Activated naive CD4-positive, alpha-beta T cell treated with anti-CD3 and anti-CD28 coated beads, Interleukin-2, amount 50 U/mL, for 24 hours (primary cell): Measurements from ENCODE around the gene PIAS3.
"Not testable (repeated sequence)": the region's sequence is repeated elsewhere in the genome, so short reads cannot be mapped to it uniquely, and the experiment has no call there.

Experiments used
- H3K27ac Mint-ChIP-seq: one replicate; pipeline ENCODE4 v1.8.0; 2021; ENCODE audit warnings: mild to moderate bottlenecking, mixed read lengths
- H3K27me3 Mint-ChIP-seq: one replicate; pipeline ENCODE4 v1.8.0; 2021; ENCODE audit warnings: mixed read lengths
- H3K36me3 Mint-ChIP-seq: one replicate; pipeline ENCODE4 v1.8.0; 2021; ENCODE audit warnings: mixed read lengths
- H3K4me1 Mint-ChIP-seq: one replicate; pipeline ENCODE4 v1.8.0; 2021; ENCODE audit warnings: mixed read lengths
- H3K4me3 Mint-ChIP-seq: one replicate; pipeline ENCODE4 v1.8.0; 2021; ENCODE audit warnings: mild to moderate bottlenecking, mixed read lengths
- H3K9me3 Mint-ChIP-seq: one replicate; pipeline ENCODE4 v1.8.0; 2021; ENCODE audit warnings: mixed read lengths

The PIAS3 gene

GRCh38 chr1:145812977-145813810 lies 45.7 kb downstream of the PIAS3 start:
- not testable (repeated sequence) for H3K27me3 Mint-ChIP-seq, H3K9me3 Mint-ChIP-seq, H3K27ac Mint-ChIP-seq, H3K4me1 Mint-ChIP-seq, H3K36me3 Mint-ChIP-seq, H3K4me3 Mint-ChIP-seq

GRCh38 chr1:145806844-145807243 lies 52.0 kb downstream of the PIAS3 start:
- H3K27ac Mint-ChIP-seq, result no peak overlapping the region
- no peaks in the 10 kb centered on the region for H3K9me3 Mint-ChIP-seq
- H3K4me1 Mint-ChIP-seq, result peaks cover 48% of the 10 kb centered on the region

GRCh38 chr1:145806408-145806807 lies 52.5 kb downstream of the PIAS3 start:
- no peaks in the 10 kb centered on the region for H3K27me3 Mint-ChIP-seq
- H3K9me3 Mint-ChIP-seq, result no peaks in the 10 kb centered on the region
- H3K36me3 Mint-ChIP-seq, result peaks cover 4% of the 10 kb centered on the region
- no peak overlapping the region for H3K4me3 Mint-ChIP-seq
- H3K27ac Mint-ChIP-seq, result no peak overlapping the region
- peaks cover 53% of the 10 kb centered on the region for H3K4me1 Mint-ChIP-seq

More at GRCh38 chr1:145806844-145807243, 52.0 kb downstream of the PIAS3 start:
- peaks cover 4% of the 10 kb centered on the region for H3K36me3 Mint-ChIP-seq
- no peak overlapping the region for H3K4me3 Mint-ChIP-seq
- H3K27me3 Mint-ChIP-seq, result no peaks in the 10 kb centered on the region

GRCh38 chr1:145805057-145805456 lies 53.8 kb downstream of the PIAS3 start:
- Mint-ChIP-seq H3K27ac (no peak overlapping the region), H3K4me3 (no peak overlapping the region), H3K9me3 (no peaks in the 10 kb centered on the region), H3K4me1 (peaks cover 62% of the 10 kb centered on the region), H3K27me3 (no peaks in the 10 kb centered on the region), H3K36me3 (peaks cover 4% of the 10 kb centered on the region)

- Mint-ChIP-seq H3K4me1 (peaks cover 66% of the 10 kb centered on the region), H3K9me3 (no peaks in the 10 kb centered on the region), H3K27me3 (no peaks in the 10 kb centered on the region), H3K27ac (no peak overlapping the region), H3K4me3 (no peak overlapping the region), H3K36me3 (peaks cover 10% of the 10 kb centered on the region)
Observed at GRCh38 chr1:145804235-145805045, 54.4 kb downstream of the PIAS3 start.

GRCh38 chr1:145799806-145800205 lies 59.1 kb downstream of the PIAS3 start:
- peaks cover 31% of the 10 kb centered on the region for H3K36me3 Mint-ChIP-seq
- H3K4me3 Mint-ChIP-seq, result no peak overlapping the region
- no peaks in the 10 kb centered on the region for H3K27me3 Mint-ChIP-seq
- H3K9me3 Mint-ChIP-seq, result peaks cover 9% of the 10 kb centered on the region
- H3K4me1 Mint-ChIP-seq, result peaks cover 53% of the 10 kb centered on the region
- H3K27ac Mint-ChIP-seq, result no peak overlapping the region
